Hematopoietic multipotent progenitor cell treated with erythropoietin and hydrocortisone succinate and interleukin-3 and kit ligand, for 17 days (in vitro differentiated cells): ENCODE measurements around the gene HGD.
"Not testable (repeated sequence)": the region's sequence is repeated elsewhere in the genome, so short reads cannot be mapped to it uniquely, and the experiment has no call there.

Experiments
- DNase-seq: peaks from one replicate; pipeline ENCODE4 v3.0.0-alpha.2; 2015; ENCODE audit warnings: low spot score

Gene HGD, protein sequence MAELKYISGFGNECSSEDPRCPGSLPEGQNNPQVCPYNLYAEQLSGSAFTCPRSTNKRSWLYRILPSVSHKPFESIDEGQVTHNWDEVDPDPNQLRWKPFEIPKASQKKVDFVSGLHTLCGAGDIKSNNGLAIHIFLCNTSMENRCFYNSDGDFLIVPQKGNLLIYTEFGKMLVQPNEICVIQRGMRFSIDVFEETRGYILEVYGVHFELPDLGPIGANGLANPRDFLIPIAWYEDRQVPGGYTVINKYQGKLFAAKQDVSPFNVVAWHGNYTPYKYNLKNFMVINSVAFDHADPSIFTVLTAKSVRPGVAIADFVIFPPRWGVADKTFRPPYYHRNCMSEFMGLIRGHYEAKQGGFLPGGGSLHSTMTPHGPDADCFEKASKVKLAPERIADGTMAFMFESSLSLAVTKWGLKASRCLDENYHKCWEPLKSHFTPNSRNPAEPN

DNA sequence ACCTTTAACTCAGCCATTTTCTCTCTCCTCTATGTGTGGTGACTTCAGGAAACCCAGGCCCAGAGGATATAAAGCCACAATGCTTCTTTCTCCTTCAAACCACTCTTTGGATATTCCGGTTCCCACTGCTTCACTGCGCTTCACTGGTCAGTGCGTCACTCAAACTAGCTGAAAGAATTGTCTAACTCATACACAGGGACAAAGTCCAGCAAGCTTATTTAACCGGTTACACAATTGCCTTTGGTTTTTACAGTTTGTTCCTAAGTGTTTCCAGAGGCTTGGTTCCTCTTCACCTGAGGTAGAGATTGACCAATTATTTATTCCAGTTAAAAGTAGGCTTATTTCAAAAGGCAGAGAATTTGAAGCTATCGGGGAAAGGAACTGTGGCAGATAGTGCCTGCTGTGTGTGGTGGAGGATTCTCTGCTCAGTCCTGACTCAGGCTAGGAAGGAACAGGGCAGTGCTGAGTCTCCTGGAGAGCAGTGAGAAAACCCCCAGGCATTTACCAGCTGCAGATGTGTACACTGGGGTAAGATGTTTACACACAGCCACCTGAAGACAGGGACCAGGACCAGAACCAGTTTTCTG is at the start of gene HGD:
Gene HGD, minus strand, starts transcription at position 145 of the 587 bp plus-strand sequence. Its CDS starts 128 bp downstream, at position 17.
- DNase-seq = no peak

DNA sequence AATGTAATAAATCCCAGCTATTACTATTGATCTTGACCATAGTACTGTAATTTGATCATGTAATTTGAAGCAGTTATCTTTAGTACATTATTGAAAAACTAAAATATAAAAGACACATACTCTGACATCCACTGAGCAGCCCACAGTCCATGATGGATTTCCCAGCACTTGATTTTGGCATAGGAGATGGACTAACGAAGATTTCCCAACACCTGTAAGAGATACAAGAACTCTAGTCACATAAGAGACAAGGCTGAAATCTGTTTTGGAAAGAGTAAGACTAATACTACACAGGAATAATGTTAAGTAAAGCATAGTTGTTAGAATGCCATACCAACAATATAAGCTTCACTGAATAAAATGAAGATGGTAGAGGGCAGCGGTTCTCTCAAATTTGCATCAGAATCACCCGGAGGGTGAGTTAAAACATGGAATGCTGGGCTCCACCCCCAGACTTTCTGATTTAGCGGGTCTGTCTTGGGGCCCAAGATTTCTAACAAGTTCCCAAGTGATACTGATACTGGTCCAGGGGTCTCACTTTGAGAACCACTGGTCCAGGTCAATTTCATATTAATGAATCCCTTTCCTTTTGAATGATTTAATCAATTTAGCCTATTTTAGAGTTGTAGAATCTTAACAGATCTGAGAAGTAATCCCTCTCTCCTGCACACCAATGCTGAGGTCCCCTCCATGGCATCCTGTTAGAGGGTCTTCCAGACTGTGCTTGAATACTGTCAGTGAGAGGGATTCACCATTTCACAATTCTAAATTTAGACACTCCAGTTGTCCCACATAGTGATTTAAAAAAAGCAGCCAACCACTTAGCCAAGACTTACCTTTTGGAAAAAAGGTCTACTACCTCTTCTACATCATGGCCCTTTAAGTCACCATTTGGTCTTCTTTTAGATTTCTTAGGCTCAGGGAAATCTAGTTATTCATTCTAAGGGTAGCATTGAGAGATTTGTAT is 48.8 kb upstream of the HGD start:
- no peak for DNase-seq

DNA sequence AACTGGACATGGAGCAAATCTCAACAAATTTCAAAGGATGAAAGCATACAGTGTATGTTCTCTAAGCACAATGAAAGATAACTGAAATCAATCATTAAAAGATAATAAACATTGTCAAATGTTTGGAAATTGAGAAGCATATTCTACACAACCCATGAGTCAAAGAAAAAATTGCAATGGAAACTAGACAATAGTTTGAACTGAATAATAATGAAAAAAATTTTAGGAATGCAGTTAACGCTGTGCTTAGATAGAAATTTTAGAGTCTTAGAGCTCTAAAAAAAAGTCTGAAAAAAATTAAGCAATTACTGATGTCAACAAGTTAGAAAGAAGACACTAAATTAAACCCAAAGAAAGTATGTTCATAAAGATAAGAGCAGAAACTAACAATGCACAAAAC is 44.8 kb upstream of the HGD start:
- DNase-seq = no peak

DNA sequence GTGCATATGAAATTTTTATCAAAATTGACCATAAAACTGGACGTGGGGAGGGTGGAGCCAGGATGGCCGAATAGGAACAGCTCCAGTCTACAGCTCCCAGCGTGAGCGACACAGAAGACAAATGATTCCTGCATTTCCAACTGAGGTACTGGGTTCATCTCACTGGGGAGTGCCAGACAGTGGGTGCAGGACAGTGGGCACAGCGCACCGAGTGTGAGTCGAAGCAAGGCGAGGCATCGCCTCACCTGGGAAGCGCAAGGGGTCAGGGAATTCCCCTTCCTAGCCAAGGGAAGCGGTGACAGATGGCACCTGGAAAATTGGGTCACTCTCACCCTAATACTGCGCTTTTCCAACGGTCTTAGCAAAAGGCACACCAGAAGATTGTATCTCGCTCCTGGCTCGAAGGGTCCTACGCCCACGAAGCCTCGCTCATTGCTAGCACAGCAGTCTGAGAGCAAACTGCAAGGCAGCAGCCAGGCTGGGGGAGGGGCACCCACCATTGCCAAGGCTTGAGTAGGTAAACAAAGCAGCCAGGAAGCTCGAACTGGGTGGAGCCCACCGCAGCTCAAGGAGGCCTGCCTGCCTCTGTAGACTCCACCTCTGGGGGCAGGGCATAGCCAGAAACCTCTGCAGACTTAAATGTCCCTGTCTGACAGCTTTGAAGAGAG is 37.3 kb upstream of the HGD start:
- not testable (repeated sequence) for DNase-seq

DNA sequence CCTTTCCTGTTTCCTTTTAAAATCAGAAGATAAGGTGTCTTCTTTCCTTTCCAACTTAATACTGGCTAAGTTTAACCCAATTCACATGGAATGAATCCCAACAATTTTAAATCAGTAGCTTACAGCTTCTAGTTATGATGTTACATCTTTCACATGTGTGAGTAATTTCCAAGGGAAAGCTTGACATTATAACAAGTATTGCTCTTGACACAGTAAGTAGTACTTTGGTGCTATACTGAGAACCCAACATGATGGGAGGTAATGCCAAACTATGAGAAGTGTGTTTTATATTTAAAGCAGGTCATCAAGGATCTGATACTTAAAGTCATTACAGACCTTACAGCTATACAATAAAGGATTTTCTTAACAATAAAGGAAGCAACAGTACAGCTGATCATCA is 31.2 kb upstream of the HGD start:
- no peak for DNase-seq

DNA sequence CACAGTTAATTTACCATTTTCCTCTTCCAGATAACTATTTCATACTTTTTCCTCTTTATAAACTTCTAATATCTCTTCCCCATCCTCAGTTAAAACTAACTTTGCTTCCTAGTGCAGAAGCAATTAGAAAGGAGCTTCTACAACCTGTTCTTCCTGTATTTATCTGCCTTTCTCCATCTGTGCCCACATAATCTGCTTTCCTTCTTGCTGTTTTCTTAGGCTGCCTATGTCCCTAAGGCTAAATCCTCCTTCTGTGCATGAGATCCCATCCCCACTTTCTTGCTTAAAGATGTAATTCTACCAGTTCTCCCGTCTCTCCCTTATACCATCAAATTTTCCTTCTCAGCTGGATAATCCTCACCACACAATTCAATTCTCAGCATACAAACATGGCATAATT is 28.3 kb upstream of the HGD start:
- DNase-seq = no peak

DNA sequence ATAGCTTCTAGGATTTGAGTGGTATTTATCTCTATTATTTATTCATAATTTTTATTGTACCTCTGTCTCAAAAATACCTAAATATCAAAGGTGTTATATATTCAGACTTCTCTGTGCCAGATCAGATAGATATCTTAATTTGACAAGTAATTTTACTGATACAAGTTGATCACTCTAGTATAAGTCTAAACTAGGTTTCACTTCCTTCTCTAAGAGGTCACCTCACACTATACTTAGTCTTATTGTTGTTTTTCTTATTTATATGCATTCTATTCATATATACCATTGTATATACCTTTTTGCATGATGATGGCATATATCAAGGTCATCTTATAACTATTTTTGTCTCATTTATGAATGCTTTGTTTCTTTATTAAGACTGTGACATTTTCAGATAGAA is 26.4 kb upstream of the HGD start:
- no peak for DNase-seq

DNA sequence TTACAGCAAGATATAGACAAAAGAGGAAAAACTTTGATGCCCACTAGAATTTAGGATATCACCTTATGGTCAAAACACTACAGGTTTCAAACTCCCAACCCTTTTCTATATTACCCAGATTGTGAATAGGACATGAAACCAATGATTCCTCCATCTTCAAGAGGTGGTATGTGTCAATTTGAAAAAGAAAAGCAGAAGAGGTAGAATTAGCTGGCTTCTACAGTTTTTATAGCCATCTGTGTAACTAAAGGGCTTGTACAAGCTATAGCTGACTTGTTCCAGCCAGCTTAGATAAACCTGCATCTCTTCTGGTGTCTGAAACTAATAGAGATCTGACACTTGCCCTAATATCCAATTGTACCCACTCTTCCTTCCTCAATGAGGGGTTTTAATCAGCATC is 24.9 kb upstream of the HGD start:
- no peak for DNase-seq

DNA sequence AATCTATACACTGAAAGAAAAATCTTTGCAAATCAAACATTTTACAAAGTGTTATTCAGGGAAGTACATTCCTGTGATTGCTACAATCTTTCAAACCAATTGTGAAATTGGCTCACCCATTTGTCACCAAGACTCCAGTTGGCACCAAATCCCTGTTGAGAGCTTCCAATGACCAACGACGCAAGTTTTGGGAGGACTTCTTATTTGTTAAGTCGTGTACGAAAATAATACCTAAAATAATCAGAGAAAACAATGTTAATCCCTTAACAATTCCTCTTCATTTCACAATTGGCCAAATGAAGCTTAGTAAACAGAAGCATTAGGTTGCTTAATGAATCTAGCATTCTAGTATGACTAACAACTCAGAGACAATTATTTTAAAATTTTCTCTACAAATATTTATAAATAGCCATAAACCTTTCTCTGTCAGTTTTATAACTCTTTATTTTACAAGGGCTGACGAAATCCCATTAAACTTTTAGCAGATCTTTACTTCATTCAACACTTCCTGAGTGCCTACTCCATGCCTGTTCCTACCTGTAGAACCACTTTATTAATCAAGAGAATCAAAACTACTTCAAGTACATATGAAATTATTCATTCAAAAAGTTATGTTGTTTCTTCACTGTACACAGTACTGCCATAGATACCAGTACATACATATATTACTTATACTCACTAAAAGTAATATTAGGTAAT is 24.0 kb upstream of the HGD start:
- DNase-seq = no peak

DNA sequence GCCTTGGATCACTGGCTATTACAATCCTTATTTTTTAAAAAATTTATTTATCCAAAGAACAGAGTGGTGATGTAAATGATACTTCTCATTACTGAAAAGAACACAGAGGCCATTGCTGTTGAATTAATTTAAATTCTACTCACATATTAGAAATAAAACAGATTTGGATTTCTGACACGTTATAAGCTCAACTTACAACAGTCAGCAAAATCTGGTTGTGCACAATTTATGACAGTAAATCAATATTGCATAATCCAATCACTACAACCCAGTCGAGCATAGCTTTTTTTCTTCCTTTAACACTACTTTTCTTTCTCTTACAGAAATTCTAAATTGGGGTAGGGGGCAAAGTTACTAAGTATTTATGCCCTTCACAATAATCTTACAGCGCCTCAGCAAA is 17.3 kb upstream of the HGD start:
- no peak for DNase-seq

DNA sequence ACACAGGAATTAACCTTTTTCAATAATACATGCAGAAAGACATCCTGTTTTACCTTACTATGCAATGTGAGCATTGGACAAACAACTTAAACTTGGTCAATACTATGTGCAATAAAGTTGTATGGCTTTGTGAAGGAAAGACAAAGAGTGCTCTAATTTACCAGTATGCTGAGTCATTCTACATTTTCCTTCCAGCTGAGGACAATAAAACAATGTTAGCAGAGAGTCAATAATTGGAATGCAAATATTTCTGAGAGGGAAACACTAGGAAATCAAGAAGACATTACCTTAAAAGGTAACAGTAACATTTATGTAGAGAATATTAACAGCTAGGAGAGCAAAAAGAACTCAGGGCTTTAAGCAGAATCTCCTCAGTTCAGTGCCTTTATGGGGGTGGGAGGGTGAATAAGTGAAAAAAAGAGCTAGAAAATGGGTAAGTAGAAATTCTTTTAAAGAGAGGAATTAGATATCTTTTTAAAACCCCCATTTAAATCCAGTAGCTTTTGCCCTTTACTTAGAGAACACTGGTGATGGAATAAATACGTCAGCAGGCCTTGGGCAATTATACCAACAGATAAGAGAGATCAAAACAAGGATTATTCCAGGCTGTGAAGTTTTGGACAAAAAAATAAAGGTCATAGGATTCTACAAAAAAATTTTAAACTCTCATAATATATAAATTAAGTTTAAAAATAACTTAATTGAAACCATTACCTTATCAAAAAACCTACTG is 11.6 kb upstream of the HGD start:
- DNase-seq = no peak

DNA sequence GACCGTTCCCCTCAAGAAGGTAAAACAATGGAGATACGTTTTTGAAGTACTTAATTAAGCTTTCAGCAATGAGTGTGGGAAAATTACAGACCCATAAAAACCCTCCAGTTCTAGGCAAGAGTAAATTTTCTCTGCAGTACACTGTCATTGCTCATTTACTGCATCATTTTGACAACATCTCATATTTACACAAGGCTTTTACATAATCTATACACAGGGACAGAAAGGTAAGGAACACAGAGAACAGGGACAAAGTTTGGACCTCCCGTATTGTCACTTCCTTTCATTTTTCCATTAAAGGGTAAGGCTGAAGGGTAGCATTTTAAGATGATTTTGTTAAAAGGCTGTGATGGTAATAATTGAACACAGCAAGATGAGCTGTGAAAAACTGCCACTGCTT is 7.4 kb upstream of the HGD start:
- DNase-seq = no peak

DNA sequence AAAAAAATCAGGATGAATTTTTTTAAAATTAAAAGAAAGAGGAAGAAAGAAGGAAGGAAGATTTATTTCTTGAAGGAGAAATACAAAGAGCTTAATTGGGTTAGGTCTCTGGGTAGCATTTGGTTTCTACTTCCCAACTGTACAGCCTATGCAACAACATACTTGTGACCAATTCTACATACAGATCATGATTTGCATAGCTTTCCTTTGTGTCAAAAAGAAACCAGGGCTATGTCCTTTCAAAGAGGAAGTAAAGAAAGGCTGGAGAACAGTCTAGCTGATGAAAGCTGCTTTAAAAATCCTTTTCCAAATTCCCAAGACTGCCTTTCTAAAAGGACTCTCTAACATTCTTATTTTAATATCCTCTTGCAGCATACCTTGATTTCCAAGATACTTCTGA is 6.1 kb upstream of the HGD start:
- DNase-seq = no peak

DNA sequence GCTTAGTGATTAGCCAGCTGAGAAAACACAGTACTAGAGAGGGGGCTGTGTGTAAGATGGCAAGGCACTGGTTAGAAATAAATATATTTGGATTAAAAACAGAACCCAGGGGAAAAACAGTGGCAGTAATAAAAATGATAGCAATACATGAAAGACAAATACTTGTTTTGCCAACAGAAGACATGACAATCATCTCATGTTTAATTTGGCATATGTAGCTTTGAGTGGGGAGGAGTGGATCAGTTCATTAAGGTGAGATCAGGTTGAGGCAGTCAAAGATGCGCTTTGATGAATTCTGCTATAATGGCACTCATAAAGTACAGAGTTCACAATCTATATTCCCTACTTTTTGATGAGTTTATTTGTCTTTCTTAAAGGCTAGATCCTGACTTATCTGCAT is 3.4 kb upstream of the HGD start:
- no peak for DNase-seq

DNA sequence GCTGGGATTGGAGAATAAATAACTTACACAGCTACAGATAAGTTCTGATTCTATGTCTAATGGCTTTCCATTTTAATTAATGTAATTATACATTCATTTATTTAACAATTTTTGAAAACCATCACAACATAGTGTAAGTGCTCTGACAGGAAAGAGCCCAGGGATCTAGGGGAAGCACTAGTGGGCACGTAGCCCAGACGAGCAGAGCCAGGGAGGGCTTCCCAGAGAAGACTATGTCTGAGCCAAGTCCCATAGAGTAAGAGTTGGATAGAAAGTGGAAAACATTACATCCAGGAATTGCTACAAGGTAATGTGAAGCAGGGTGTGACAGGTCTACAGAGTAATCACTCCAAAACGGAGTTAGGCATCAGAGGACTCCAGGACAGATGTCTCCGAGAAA is 2.9 kb upstream of the HGD start:
- DNase-seq = no peak

DNA sequence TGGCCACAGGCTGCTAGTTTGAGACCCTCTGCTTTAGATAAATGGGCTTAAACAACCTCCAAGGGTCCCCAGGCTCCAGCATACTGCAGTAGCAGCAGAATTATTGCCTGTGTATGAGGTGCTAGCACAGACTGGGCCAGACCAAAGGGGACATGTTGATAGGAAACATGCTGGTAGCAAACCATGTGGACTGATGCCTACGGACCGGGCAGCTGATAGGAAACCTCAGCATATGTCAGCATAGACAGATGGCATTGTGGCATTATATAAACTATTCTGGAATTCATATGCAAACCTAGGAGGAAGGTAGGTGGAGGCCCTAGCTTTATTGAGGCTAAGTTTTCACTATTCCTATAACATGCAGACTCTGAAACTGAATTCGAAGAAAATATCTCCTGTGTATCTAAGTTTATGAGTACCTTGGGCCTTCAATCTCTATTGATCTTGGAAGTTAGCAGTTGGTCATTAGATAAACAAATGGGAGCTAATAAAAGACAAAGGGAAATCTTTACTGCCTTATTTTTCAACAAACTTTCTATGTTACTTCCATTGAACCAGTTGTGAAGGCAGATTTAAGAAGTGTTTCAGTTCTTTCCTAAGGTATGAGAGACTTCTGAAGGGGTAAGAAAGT is 1.7 kb upstream of the HGD start:
- DNase-seq = no peak

DNA sequence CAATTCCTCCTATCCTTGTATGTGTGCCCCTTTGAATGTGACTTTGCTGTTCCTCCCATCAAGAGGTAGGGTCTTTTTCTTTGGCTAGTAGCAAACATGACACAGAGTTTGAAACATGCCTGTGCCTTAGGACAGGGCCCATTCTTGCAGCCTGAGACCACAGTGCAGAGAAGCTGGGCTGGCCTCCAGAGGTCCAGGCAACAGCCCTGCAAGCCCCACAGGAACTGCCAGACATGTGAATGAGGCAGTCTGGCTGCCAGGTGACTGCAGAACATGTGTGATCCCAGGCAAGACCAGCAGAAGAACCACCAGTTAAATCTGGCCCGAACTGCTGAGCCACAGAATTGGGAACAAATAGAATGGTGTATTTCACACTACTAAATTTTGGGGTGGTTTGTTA is 1.2 kb upstream of the HGD start:
- DNase-seq = no peak

DNA sequence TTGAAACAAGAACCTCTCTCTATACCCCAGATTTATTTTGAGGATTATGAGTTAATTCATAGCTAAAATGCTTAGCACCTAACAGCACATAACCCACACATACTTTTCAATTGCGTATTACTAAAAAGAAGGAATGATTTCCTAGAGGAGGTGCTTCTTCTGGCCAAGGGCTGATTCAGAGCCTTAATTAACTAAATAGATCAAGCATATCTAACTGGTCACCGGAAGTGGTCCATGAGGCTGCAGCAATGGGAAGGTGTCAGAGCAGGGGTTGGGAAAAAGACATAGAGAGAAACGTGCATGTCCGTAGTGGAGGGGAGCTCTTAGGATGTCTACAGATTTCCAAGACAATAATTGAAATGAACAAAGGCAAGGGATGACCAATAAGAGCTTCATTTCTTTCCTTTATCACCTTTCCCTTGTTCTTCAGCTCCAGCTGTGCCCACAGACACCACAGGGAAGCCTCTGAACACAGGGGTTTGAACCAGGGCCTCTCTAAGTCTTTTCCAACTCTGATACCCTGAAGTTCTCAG is 467 bp downstream of the HGD start:
- no peak for DNase-seq

DNA sequence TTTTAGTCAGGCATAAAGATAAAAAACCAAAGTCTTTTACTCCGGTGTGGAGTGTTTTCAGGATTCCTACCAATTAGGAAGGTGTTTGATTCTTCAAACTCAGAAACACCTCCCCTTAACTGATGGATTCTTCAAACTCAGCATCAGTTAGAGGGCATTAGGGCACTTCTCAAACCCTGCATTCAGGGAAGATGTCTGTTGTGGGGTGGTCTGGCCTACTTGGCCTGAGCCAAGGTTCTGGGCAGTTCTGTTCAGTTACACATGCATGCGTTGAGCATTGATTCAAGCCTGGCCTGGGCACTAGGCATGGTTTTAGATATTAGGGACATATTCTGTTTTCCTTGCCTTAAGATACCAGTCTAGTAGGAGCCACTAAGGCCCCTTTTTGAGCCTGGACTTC is 1.0 kb downstream of the HGD start:
- no peak for DNase-seq
